ENCODE measurements around the gene RGL2. TPM values are rescaled to one million over a fixed set of nuclear protein-coding genes. Genes with fewer than 3 reads are reported as not detected.
A peak's percentile ranks its signal among the peaks of the same experiment; 100 is the strongest.

Gene RGL2
- total RNA-seq, 1 donor from 2014 or later, result 63.9 TPM

DNA sequence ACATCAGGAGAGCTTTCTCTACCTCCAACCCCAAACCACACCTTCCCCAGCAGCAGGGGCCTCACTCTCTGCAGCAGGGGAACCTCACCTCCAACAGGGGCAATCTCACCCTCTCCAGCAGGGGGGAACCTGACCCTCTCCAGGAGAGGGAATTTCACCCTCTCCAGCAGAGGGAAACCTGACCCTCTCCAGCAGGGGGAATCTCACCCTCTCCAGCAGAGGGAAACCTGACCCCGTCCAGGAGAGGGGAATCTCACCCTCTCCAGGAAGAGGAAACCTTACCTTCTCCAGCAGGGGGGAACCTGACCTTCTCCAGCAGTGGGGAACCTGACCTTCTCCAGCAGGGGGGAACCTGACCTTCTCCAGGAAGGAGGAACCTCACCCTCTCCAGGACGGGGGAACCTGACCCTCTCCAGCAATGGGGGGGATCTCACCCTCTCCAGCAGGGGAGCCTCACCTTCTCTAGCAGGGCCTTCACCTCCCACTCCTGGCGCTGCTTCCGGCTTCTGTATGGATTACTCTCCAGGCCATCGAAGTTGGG, 18.7 kb downstream of the RGL2 start:
- H3K27me3 ChIP-seq, result no peaks in the 10 kb centered on the region
- H3K4me1 ChIP-seq, result peaks cover 6 to 15% of the 10 kb centered on the region in 2 donors
- H3K27ac ChIP-seq, result no peak overlapping the region
- intact Hi-C loops (cut with DNase I), result no loop called here
- H3K36me3 ChIP-seq, result peaks cover 13 to 48% of the 10 kb centered on the region in 2 donors
- H3K9me3 ChIP-seq, result no peaks in the 10 kb centered on the region
- no peak for DNase-seq (ENCODE audit: low spot score in 2 of 2)
- TF ChIP-seq, protein P1, sequence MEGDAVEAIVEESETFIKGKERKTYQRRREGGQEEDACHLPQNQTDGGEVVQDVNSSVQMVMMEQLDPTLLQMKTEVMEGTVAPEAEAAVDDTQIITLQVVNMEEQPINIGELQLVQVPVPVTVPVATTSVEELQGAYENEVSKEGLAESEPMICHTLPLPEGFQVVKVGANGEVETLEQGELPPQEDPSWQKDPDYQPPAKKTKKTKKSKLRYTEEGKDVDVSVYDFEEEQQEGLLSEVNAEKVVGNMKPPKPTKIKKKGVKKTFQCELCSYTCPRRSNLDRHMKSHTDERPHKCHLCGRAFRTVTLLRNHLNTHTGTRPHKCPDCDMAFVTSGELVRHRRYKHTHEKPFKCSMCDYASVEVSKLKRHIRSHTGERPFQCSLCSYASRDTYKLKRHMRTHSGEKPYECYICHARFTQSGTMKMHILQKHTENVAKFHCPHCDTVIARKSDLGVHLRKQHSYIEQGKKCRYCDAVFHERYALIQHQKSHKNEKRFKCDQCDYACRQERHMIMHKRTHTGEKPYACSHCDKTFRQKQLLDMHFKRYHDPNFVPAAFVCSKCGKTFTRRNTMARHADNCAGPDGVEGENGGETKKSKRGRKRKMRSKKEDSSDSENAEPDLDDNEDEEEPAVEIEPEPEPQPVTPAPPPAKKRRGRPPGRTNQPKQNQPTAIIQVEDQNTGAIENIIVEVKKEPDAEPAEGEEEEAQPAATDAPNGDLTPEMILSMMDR (IDR thresholded peaks at IDR 0.05), result peak in 1 of 3 experiments; percentile 24
- no peak overlapping the region for H3K4me3 ChIP-seq

DNA sequence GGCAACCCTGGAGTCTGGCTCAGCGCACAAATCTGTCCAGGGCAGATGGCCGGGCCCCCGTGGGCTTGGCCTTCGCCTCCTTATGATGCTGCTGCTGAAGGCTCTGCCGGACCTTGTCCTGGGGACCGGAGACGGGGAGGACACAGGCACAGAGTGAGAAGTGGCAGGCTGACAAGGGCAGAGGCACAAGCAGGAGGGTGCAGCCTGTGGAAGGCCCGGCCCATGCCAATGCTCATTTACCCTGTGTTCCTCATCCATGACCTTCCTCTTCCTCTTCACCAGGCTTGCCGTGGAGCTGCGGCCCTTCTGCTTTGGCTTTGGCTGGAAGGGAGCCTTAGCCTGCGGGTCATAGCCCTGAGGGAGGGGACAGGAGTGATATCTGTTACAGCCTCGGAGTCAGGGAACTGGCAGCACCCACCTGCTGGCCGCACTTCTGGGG, 19.5 kb downstream of the RGL2 start:
- H3K9me3 ChIP-seq, result no peaks in the 10 kb centered on the region
- H3K27ac ChIP-seq, result no peak overlapping the region
- H3K36me3 ChIP-seq, result peaks cover 19 to 48% of the 10 kb centered on the region in 2 donors
- H3K4me1 ChIP-seq, result peaks cover 6 to 19% of the 10 kb centered on the region in 2 donors
- DNase-seq (ENCODE audit: low spot score in 2 of 2), result no peak
- intact Hi-C loops (cut with DNase I), result no loop called here
- no peak overlapping the region for H3K4me3 ChIP-seq
- TF ChIP-seq, protein P1 (IDR thresholded peaks at IDR 0.05), result no peak
- H3K27me3 ChIP-seq, result no peaks in the 10 kb centered on the region

DNA sequence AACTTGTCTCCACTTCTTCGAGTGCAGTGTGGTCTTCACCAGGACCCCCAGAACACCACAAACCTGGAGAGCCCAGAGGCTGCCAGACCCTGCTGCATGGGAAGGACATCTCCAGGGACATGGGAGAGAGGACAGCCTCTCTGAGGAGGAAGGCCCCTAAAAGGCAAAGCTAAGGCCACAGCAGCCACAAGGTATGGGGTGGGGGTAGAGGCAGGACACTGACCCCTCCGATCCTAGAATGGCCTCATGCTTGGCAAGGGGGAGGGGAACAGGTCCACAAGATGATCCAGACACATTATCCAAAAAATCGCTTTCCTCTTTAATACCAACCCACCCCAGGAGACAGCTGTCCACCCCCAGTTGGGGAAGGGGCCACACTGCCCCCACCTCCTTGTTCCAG, 19.9 kb downstream of the RGL2 start:
- H3K36me3 ChIP-seq, result peaks cover 22 to 48% of the 10 kb centered on the region in 2 donors
- H3K4me1 ChIP-seq, result peaks cover 6 to 24% of the 10 kb centered on the region in 2 donors
- intact Hi-C loops (cut with DNase I), result no loop called here
- H3K27ac ChIP-seq, result no peak overlapping the region
- no peak for DNase-seq (ENCODE audit: low spot score in 2 of 2)
- no peaks in the 10 kb centered on the region for H3K27me3 ChIP-seq
- H3K4me3 ChIP-seq, result no peak overlapping the region
- TF ChIP-seq, protein P1 (IDR thresholded peaks at IDR 0.05), result no peak
- no peaks in the 10 kb centered on the region for H3K9me3 ChIP-seq

DNA sequence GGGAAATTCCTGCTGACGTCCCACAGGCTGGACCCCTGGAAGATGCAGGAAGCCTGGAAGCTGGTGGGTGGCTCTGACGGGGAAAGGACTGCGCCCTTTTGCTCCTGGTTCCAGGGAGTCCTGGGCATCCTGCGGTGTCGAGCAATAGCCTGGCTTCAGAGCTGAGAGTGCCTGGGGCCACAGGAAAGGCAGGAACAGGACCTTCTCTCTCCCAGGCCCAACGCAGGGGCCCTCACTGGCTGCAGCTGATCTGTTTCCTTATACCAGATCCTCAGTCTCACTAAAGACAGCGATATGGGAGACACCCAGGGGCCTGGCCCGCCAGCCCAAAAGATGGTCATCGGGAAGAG, 20.4 kb downstream of the RGL2 start:
- TF ChIP-seq, protein P1 (IDR thresholded peaks at IDR 0.05), result no peak
- no peak overlapping the region for H3K27ac ChIP-seq
- intact Hi-C loops (cut with DNase I), result no loop called here
- DNase-seq (ENCODE audit: low spot score in 2 of 2), result no peak
- peaks cover 24 to 49% of the 10 kb centered on the region in 2 donors for H3K36me3 ChIP-seq
- H3K27me3 ChIP-seq, result no peaks in the 10 kb centered on the region
- no peaks in the 10 kb centered on the region for H3K9me3 ChIP-seq
- peaks cover 6 to 27% of the 10 kb centered on the region in 2 donors for H3K4me1 ChIP-seq
- peak overlapping the region in 1 of 2 donors; percentile 80 for H3K4me3 ChIP-seq

DNA sequence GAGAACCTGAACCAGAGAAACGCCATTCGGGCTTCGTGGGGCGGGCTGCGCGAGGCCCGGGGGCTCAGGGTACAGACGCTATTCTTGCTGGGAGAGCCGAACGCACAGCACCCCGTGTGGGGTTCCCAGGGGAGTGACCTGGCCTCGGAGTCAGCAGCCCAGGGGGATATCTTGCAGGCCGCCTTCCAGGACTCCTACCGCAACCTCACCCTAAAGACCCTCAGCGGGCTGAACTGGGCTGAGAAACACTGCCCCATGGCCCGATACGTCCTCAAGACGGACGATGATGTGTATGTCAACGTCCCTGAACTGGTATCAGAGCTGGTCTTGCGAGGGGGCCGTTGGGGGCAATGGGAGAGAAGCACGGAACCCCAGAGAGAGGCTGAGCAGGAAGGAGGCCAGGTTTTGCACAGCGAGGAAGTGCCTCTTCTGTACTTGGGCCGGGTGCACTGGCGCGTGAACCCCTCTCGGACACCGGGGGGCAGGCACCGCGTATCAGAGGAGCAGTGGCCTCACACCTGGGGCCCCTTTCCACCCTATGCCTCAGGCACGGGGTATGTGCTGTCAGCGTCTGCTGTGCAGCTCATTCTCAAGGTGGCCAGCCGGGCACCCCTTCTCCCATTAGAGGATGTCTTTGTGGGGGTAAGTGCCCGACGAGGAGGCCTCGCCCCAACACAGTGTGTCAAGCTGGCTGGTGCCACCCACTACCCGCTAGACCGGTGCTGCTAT, 20.9 kb downstream of the RGL2 start:
- H3K27ac ChIP-seq, result peak overlapping the region; percentile 85 to 93
- intact Hi-C loops (cut with DNase I), result loop anchor here (1.0 kb wide), 2 partner anchors 10 to 20 kb away; partner anchors contain the start of gene RGL2
- peak overlapping the region; percentile 69 to 80 for H3K4me3 ChIP-seq
- H3K4me1 ChIP-seq, result peaks cover 6 to 33% of the 10 kb centered on the region in 2 donors
- H3K36me3 ChIP-seq, result peaks cover 22 to 49% of the 10 kb centered on the region in 2 donors
- TF ChIP-seq, protein P1 (IDR thresholded peaks at IDR 0.05), result no peak
- H3K27me3 ChIP-seq, result no peaks in the 10 kb centered on the region
- no peak for DNase-seq (ENCODE audit: low spot score in 2 of 2)
- no peaks in the 10 kb centered on the region for H3K9me3 ChIP-seq
